ENCODE data around the gene EHMT1. TPM values are rescaled to one million over a fixed set of nuclear protein-coding genes. Genes with fewer than 3 reads are reported as not detected.
"Not testable (repeated sequence)": the region's sequence is repeated elsewhere in the genome, so short reads cannot be mapped to it uniquely, and the experiment has no call there.

Gene EHMT1
- total and polyA plus RNA-seq, 2 of the 8 experiments (the other 6 are each of a cell fraction or from before 2014, with no cell fraction given), result 95.7 to 163 TPM

- H3K4me3 ChIP-seq (ENCODE audit: extremely low read depth in 1 of 4, insufficient read depth in 2 of 4, low read depth in 3 of 4, low read length in 4 of 4); H3K18ac ChIP-seq (ENCODE audit: extremely low read depth, low read length); H3K4me1 ChIP-seq (replicated peaks in 1 of 4; ENCODE audit: control insufficient read depth in 3 of 4, insufficient read depth in 4 of 4, low read length in 3 of 4); H3K79me1 ChIP-seq (ENCODE audit: low read depth, low read length); H3K14ac ChIP-seq (ENCODE audit: insufficient read length); H3K27ac ChIP-seq (ENCODE audit: low read depth, low read length); CTCF ChIA-PET (ENCODE audit: partially characterized antibody); H3K4me2 ChIP-seq (ENCODE audit: insufficient read depth in 1 of 2, low read depth in 2 of 2, low read length in 2 of 2); DNase-seq (ENCODE audit: low read depth in 1 of 2, low spot score in 2 of 2); H4K5ac ChIP-seq (ENCODE audit: insufficient read length, low read depth, low read length); H3K27me3 ChIP-seq (replicated peaks in 1 of 4; ENCODE audit: control insufficient read depth in 3 of 4, extremely low read depth in 1 of 4, insufficient read depth in 3 of 4, low read length in 3 of 4); POLR2A ChIA-PET (ENCODE audit: partially characterized antibody); H3K23me2 ChIP-seq (ENCODE audit: low read depth, low read length); H3K23ac ChIP-seq (ENCODE audit: insufficient read length); H3K9ac ChIP-seq (replicated peaks in 1 of 4; ENCODE audit: extremely low read depth in 1 of 4, low read depth in 3 of 4, low read length in 3 of 4); H2AK5ac ChIP-seq (ENCODE audit: low read depth, low read length); H3K4ac ChIP-seq (replicated peaks; ENCODE audit: insufficient read length, low read depth, low read length); H2BK12ac ChIP-seq (ENCODE audit: low read depth, low read length); H4K91ac ChIP-seq (replicated peaks; ENCODE audit: insufficient read length, low read length); H2BK15ac ChIP-seq (ENCODE audit: low read length); H2BK20ac ChIP-seq (ENCODE audit: low read length); H2AFZ ChIP-seq (ENCODE audit: low read length); H2BK120ac ChIP-seq (replicated peaks; ENCODE audit: low read depth, low read length); H4K20me1 ChIP-seq (replicated peaks in 1 of 2; ENCODE audit: control insufficient read depth in 1 of 2, insufficient read depth in 2 of 2, low read length in 2 of 2): not testable (repeated sequence)
- FAIRE-seq, result peak; percentile 86
- Histone ChIP-seq H3K56ac (replicated peaks; ENCODE audit: insufficient read length, low read depth, low read length) (peak overlapping the region; percentile 71), H3K79me2 (ENCODE audit: control insufficient read depth in 1 of 2, insufficient read depth in 2 of 2, low read length in 2 of 2) (peaks cover 0 to 54% of the 10 kb centered on the region in 2 experiments; a peak in 3 of 4 replicates), H3K9me3 (ENCODE audit: insufficient read depth in 2 of 2, low read depth in 1 of 2, low read length in 1 of 2) (peaks cover 0 to 15% of the 10 kb centered on the region in 2 experiments; a peak in 1 of 4 replicates), H2BK5ac (ENCODE audit: low read depth, low read length) (0 out of 2 replicates have a peak overlapping the region, but pooled peaks have one; percentile 24), H4K8ac (ENCODE audit: extremely low read depth, insufficient read depth, low read length) (peak overlapping the region; percentile 12; the same call in 1 of the 2 replicates), H3K36me3 (ENCODE audit: control insufficient read depth in 2 of 4, insufficient read depth in 4 of 4, low read length in 3 of 4) (peaks cover 2 to 44% (median 21%) of the 10 kb centered on the region in 4 experiments; a peak in 6 of 8 replicates)
- 96% methylated on average over 7 of the region's 7 CpGs; no CpG with 5 or more reads in 1 of the 2 experiments for WGBS, 2 experiments (ENCODE audit: extremely low coverage in 1 of 2, insufficient coverage in 1 of 2, insufficient read length in 1 of 2, insufficient replicate concordance in 2 of 2, low coverage in 1 of 2, low lambda C conversion rate in 2 of 2, missing lambda C conversion rate in 1 of 2)
Observed at GRCh38 chr9:137715866-137716693, 97.3 kb downstream of the EHMT1 start.

Measured in H1 (cell line).